OCI-LY3 (cell line): Measurements from ENCODE around the gene GPR39.

Experiments used
- CTCF ChIP-seq: fragments of 200-600, 300-600 bp; sonication (generic); IDR thresholded peaks from 2 replicates; pipeline ENCODE4 v1.5.1; 2014; ENCODE audit warnings: antibody characterized with exemption, low read length, low read depth
- EZH2phosphoT487 ChIP-seq: fragments of 200-600 bp; shearing (Covaris generic); IDR thresholded peaks from 2 replicates; pipeline ENCODE4 v1.6.1; 2018; ENCODE audit warnings: antibody characterized with exemption, mixed run types, low read depth

GRCh38 chr2:132549935-132550670, 133.5 kb downstream of the GPR39 start:
- TF ChIP-seq CTCF (no peak), EZH2phosphoT487 (no peak)
